ENCODE results near the gene ATG101.

GRCh38 chr12:52041695-52042123, 28.1 kb upstream of the ATG101 start:
- TF ChIP-seq, protein P1, sequence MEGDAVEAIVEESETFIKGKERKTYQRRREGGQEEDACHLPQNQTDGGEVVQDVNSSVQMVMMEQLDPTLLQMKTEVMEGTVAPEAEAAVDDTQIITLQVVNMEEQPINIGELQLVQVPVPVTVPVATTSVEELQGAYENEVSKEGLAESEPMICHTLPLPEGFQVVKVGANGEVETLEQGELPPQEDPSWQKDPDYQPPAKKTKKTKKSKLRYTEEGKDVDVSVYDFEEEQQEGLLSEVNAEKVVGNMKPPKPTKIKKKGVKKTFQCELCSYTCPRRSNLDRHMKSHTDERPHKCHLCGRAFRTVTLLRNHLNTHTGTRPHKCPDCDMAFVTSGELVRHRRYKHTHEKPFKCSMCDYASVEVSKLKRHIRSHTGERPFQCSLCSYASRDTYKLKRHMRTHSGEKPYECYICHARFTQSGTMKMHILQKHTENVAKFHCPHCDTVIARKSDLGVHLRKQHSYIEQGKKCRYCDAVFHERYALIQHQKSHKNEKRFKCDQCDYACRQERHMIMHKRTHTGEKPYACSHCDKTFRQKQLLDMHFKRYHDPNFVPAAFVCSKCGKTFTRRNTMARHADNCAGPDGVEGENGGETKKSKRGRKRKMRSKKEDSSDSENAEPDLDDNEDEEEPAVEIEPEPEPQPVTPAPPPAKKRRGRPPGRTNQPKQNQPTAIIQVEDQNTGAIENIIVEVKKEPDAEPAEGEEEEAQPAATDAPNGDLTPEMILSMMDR (IDR thresholded peaks at IDR 0.05): no peak
- TF ChIP-seq POLR2AphosphoS5 (IDR thresholded peaks at IDR 0.05) (no peak), POLR2A (IDR thresholded peaks at IDR 0.05) (no peak)
